HG03378 (cell line): ENCODE measurements around the gene POLH.

ENCODE experiments used
- ATAC-seq: cut with Tn5 transposase; IDR thresholded peaks from one replicate; pipeline ENCODE4 v1.9.1; 2021; ENCODE audit warnings: mild to moderate bottlenecking, moderate library complexity; ENCODE audit not compliant: unreplicated experiment

POLH gene

DNA sequence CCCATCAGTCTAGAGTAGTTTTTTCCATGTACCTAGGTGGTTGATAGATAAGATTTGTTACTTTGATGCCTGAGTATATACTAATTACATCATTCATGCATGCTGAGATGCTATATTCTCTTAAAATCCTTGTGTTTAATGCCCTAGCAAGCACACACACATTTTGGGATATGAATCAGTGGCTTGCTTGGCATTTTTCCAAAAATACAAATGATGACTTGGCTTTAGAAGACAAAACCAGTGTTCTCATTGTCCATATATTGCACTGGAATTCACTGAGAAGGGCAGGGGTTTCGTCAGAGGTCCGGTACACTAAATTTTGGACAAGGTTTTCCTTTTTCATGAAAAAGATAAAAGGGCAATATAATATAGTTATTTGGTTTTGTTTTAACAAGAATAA, 28.2 kb downstream of the POLH start:
- no peak for ATAC-seq

DNA sequence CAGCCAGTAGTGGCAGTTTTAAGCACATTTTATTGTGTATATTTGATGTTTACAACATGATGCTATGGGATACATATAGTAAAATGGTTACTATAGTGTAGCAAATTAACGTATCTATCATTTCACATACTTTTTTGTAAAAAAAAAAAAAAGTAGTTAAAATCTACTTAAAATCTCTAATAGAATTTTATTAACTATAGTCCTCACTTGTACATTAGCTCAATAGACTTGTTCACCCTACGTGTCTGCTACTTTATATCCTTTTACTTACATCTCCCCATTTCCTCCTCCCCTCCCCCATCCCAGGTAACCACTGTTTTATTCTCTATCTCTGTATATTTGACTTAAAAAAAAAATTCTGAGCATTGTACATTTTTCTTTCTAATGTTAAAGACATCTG, 30.0 kb downstream of the POLH start:
- ATAC-seq: no peak

DNA sequence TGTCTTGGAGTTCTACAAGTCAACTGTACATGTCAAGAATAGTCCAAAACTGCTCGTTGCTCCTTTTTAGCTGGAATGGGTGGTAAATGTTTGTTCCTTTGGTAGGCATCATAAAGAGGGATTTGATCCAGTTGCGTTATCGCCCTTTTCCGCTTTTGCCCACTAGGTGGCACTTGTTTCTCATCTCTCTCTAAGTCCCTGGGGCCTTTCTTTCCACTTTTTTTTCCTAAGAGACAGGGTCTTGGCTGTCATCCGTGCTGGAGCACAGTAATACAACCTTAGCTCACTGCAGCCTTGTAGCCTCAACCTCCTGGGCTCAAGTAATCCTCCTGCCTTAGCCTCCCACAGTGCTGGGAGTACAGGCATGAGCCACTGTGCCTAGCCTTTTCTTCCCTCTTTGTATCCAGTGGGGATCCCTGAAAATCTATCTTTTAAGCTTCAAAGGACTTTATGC, 32.4 kb downstream of the POLH start:
- no peak for ATAC-seq

DNA sequence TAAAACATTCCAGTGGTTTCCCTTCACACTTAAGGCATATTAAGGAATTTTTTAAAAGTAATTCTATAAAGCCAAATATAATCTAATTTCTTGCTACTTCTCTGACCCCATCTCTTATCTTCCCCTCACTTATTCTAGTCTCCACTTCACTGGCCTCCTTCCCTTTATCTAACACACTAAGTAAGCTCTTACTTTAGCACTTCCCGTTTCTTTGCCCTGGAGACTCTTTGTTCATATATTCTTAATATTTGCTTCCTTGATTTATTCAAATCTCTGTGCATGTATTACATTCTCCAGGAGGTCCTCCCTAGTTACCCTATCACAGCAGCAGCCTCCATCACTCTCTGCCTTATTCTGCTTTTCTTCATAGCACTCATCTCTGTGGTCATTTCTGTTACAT, 32.8 kb downstream of the POLH start:
- no peak for ATAC-seq

DNA sequence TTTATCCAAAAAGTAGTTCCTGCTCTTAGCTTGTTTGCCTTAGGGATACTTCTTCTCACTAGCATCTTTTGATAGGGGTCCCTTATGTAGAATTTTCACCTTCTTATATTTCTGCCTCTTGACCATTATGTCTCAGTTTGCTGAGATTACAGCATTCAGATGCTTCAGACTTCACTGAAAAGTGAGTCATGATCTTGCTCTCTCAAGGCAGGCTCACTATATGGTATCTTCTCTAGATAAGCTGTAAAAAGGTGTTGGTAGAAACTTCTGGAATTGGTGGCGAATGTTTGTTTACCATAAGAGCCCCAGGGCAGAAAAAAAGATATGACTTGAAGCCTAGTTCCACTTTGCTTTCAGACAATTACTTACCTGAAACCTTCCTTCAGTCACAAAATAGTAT, 33.4 kb downstream of the POLH start:
- ATAC-seq: no peak

DNA sequence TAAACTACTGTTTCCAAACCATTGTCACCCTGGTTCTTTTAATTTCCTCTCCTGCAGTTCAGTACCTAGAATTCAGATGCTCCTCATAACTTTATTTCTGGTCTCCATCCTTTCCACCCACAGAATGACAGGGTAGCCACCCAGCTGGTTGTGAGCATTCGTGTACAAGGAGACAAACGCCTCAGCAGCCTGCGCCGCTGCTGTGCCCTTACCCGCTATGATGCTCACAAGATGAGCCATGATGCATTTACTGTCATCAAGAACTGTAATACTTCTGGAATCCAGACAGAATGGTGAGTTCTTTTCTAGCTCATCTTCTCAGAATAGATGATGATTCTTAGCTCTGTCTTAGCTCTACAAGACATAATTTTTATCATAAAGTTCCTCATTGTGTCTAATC, 34.4 kb downstream of the POLH start:
- no peak for ATAC-seq

DNA sequence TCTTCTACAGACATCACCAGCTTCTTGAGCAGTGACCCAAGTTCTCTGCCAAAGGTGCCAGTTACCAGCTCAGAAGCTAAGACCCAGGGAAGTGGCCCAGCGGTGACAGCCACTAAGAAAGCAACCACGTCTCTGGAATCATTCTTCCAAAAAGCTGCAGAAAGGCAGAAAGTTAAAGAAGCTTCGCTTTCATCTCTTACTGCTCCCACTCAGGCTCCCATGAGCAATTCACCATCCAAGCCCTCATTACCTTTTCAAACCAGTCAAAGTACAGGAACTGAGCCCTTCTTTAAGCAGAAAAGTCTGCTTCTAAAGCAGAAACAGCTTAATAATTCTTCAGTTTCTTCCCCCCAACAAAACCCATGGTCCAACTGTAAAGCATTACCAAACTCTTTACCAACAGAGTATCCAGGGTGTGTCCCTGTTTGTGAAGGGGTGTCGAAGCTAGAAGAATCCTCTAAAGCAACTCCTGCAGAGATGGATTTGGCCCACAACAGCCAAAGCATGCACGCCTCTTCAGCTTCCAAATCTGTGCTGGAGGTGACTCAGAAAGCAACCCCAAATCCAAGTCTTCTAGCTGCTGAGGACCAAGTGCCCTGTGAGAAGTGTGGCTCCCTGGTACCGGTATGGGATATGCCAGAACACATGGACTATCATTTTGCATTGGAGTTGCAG, 37.9 kb downstream of the POLH start:
- no peak for ATAC-seq

DNA sequence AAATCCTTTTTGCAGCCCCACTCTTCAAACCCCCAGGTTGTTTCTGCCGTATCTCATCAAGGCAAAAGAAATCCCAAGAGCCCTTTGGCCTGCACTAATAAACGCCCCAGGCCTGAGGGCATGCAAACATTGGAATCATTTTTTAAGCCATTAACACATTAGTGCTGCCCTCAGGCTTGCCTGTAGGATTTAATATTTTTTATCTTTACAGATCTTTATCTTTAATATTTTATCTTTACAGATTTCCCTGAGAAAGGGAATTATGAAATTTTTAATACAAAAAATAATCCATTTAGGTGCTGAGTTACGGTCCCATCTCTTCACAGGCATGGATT, 38.4 kb downstream of the POLH start:
- no peak for ATAC-seq

DNA sequence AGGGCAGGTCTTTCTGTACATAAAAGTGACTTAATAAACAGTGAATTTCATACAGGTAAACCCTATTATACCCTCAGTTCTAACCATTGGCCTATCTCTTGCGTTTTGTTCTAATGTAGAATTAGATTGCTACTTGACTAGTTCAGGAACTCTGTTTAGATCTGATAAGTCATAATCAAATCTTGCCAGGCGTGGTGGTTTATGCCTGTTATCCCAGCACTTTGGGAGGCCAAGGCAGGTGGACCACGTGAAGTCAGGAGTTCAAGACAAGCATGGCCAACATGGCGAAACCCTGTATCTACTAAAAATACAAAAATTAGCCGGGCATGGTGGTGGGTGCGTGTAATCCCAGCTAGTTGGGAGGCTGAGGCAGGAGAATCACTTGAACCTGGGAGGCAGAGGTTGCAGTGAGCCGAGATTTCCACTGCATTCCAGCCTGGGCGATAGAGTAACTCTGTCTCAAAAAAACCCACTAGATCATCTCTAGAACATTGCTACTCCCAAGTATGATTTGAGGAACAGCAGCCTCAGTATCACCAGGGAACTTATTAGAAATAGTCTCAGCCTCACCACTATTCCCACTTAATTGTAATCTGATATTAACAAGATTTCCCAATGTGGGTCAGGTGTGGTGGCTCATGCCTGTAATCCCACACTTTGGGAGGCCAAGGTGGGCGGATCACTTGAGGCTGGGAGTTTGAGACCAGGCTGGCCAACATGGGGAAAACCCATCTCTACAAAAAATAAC, 40.9 kb downstream of the POLH start:
- ATAC-seq: no peak

DNA sequence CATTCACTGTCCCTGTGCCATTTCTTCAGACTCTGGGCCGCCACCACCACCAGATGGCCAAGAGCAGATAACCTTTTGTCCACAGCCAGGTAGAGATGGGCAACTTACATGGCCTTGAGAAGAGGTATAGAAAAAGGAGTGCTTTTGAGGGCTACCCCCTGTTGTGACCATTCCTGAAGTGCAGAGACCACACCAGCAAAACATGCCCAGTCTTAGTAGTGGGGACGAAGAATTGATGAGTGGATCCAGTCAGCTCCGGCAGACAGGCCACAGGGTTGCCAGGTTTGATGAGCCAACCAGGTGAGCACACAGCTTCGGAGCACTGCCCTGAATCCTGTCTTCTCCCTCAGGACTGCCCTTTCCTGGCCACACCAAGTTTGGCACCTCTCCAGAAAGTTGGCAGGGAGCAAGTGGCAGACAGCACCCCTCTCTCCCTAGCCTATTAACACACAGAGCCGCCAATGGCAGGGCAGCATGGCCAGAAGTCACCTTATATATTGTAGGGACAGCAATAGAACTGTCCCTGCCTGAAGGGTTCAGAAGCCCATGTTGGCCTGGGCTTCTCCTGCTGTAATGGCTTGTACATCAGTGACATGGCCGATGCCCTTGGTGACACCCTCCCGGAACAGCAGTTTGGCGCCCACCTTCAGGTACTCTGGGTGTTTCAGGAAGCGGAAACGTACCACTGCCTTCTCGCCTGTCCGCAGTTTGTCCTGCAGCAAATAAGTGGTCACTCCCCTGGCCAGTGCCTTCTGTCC, 45.3 kb downstream of the POLH start:
- no peak for ATAC-seq

DNA sequence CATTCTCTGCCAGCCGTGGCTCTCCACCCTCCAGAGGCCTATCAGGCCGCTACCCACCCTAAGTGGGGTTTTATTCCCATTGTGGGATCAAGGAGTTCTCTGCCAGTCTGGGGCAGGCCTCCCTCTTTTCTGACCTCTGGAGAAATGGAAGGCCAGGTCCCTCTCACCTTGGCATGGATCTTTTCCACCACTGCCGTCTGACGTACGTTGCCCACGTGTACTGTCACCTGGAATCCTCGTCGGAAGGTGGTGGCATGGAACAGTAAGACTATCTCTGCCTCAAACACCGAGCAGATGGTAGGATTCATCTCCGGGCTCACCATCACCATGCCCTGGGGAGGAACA, 45.8 kb downstream of the POLH start:
- no peak for ATAC-seq

DNA sequence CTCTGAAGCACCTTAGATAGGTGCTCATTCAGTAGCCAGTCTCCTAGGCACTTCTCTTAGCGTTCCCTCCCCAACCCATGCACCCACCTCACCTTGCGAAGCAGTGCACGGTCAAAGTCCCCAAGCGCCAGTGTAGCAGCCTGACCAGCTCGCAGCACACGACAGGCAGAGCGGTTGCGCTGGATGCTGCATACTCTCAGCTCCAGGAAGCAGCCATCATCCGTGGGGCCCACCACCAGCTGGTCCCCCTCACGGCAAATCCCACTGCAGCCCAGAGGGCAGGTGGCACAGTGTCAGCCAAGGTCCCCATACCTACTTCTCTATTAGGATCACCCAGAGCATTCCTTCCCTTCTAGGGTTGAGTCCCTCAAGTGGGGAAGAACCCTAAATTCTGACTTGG, 46.6 kb downstream of the POLH start:
- ATAC-seq: no peak

DNA sequence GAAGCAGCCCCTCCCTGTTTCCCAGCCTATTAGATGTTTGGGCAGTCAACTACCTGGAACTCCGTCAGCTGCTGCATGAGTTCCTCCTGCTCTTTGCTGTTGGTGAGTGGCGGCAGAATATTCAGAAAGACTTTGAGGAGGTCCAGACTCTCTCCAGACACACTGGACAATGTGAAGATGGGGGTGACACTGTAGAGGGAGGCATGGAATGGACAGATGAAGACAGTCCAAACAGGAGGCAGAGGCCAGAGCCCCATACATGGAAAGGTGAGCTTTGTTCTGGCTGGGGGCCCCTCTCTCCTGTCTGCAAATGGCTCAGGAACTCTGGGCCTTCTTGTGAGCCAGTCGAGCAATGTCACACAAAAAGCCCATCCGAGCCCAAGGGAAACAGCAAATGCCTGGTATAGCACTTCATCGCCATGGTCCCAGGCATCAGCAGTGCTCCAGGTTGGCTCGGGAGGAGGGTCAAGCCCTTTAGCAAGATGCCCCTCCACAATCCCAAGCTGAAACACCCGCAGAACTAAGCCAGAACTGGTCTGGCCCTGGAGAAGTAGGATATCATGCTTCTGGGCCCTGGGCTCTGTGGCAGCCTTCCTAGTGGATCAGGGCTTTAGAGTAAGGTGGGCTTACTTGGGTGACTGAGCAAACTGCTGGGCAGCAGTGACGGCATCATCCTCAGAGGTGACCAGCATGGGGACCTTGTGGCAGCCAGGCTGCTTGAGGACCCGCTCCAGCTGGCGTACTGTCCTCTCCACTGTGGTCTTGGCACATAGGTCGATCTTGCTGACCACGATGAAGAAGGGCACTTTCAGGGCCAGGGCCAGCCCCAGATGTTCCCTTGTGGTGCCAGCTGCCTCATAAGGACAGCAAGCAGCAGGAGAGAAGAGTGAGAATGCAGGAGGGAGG, 48.1 kb downstream of the POLH start:
- no peak for ATAC-seq

DNA sequence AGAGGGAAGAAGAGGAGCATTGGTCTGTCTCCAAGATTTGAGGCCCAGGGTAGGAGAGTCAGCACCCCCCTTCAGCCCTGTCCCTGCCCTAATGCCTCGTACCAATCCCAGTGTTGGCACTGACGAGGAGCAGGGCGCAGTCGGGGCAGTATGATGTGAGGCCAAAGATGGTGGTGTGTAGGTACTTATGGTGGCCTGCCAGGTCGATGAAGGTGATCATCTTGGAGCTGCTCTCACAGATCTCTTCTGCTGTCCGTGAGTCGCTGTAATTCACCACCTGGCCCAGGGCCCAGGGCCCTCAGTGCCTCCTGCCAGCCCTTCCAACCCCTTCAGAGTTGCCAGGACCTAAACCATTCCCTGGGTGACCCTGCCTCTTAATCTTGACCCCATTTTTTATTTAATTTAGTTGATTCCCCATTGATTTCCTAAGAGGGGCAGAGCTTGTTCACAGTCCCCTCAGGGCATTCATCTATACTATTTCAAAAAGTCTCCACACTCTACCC, 48.9 kb downstream of the POLH start:
- no peak for ATAC-seq

DNA sequence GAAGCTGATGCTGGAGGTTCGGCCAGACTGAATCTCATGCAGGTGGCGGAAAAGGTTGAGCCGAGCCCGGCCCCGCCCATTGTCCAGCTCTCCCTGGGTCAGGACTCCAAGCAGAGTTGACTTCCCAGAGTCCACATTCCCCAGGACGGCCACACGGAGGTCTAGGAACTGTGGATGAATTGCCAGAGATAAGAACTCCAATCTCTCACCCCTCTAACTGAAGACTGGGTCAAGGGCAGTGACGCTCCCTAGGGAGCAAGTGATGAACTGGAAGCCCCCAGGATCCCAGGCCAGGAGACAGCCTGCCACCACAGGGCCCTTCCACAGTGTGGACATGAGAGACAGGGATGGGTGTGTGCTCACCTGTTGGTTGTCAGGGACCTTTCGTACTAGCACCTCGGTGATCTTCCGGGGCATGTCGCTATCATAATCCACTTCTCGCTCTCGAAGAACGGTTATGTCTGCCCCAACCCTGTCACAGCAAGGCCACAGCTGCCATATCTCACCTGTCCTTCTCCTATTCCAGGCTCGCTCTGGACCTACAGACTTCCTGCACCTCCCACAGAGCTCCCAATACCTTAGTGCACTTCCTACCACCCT, 49.5 kb downstream of the POLH start:
- ATAC-seq: no peak

DNA sequence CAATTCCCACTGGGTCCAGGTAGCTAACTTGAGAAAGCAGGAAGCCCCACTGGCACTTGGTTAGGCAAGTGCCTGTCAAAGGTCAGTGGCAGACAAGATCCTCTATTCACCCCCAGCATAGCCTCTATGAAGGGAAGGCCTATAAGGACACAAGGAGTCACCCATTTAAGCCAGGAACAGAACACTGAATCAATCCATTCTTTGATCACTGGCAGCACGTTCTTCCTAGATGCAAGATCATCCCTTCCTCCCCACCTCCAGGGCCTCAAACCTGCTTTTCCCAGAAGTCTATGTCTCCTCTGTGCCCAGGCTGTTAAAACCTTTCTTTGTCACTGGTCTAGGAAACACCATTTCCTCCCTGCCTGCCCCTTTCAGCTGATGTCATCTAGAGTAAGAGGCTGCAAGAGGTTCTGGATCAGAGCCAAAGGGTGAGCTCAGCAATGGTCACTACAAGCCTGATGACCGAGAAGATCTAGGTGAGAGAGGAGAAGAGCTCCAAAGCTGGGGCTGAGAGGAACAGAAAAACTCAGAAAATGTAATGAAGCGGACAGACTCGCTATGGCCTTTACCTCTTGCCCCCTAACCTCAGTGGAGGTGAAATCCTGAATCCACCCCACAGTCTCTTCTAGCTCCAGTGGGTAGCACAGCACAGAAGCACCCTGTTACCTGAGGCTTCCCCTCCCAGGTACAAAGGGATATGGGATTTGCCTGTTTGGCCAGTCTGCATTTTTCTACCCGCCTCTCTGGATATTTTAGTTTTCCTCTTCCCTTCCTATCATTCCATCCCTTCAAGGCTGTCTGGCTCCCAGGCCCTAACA, 51.2 kb downstream of the POLH start:
- ATAC-seq: no peak

DNA sequence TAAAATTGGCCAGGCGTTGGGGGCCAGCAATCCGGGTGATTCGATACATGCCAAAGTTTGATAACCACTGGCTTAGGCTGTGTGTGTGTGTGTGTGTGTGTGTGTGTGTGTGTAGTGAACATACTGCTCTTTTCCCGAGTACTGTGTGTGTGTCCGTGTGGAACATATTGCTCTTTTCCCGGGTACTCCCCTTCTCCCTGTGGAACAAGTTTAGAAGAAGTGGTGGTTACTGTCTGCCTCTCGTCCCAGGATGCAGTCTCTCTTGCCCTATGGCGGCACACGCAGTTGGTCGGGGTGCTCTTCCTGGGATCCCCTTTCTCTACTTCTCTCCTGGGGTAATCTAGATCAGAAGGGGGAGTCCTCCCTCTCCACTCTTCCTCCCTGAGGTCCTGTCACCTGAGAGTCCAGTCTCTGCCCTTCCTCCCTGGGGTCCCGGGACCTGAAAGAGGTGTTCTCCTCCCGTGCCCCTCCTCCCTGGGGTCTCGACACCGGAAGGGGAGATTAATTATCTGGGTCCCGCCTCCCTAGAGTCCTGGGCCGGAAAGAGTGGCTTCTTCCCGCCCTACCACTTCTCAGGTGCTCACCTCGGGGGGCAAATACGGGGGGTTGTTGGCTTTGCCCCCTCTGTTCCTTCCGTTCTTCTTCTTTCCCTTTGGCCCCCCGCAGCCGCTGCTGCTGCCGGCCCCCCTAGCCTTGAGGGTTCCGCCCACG, 52.6 kb downstream of the POLH start:
- ATAC-seq: no peak

DNA sequence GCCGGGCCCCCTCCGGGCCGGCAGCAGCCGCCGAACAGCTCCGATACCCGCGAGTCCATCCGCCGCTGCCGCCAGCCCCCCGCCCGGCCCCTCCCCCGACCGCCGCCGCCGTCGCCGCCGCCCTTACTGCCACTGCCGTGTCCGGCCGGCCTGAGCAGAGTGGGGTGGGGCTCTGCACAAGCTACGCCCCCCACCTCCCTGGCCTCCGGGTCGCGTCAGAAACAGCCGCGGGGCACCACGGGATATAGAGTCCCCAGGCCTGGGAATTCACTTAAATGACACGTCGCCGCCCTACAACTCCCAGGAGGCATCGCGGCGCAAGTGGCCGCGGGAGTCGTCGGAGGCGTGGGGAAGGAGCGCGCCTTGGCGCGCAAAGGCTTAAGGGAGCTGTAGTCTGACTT, 53.1 kb downstream of the POLH start, which contains the start of gene GTPBP2:
Gene GTPBP2, minus strand, starts transcription at position 161 of the 401 bp plus-strand sequence. Its CDS starts 102 bp downstream, at position 59.
- ATAC-seq: peak; percentile 71
